GM19438 (cell line): ENCODE results near the gene RFX8.
A peak's percentile ranks its signal among the peaks of the same experiment; 100 is the strongest.

Source experiments
- ATAC-seq: cut with Tn5 transposase; IDR thresholded peaks from one replicate; pipeline ENCODE4 v1.9.1; 2021; ENCODE audit warnings: low read depth; ENCODE audit not compliant: unreplicated experiment

RFX8 gene

DNA sequence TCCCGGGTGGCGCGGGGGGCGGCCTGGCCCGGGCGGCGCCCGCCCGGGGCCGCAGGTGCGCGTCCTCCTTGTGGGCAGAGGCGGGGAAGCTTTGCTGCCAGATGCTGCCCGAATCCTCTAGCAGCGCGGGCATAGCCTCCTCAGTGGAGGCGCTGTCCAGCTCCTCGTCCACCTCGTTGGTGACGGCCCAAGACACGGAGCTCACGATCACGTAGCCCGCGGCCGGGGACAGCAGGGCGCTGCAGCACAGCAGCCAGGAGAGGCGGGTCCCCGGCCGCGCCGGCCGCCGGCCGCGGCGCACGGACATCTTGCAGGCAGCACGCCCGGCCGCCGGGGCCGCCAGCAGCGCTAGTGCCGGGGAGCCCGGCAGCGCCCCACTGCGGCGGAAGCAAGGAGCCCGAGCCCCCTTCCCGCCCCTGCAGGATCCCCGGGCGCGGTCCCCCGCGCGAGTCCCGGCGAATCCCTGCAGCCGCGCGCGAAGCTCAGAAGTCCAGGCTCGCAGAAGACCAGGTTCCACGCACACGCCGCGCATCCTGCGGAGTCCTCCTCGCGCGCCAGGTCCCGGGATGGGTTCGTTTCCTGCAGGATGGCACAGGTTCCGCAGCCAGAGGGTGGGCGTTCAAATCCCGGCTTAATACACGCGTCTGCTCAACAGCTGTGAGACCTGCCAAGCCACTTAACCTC is 87.6 kb downstream of the RFX8 start, which contains the start of gene CREG2:
Gene CREG2, minus strand, starts transcription at position 353 of the 684 bp plus-strand sequence. Its CDS starts 46 bp downstream, at position 307.
- no peak for ATAC-seq

DNA sequence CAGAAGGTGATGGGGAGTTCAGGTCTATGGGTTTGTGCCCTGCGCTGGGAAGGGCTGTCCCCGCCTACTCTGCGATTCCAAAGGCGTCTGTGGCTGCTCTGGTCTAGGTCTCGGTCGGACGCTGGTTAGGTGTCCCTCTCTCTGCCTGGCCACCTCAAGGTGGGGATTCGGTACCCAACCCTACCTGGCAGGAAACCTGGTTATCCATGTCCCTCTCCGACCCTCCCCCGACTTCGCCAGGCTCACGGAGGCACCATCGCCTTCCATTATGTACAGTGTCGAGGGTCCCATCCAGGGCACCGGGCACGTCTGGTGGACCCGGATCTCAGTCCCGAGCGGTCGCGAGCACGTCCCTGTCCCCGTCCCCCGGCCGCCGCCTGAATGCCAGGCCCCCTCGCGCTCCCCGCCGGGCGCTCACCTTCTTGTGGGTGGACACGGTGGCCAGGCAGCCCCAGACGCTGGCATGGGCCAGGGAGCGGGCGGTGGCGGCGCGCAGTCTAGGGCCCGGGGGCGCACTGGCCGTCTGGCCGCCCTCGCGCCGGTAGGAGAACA is 88.2 kb downstream of the RFX8 start:
- no peak for ATAC-seq

DNA sequence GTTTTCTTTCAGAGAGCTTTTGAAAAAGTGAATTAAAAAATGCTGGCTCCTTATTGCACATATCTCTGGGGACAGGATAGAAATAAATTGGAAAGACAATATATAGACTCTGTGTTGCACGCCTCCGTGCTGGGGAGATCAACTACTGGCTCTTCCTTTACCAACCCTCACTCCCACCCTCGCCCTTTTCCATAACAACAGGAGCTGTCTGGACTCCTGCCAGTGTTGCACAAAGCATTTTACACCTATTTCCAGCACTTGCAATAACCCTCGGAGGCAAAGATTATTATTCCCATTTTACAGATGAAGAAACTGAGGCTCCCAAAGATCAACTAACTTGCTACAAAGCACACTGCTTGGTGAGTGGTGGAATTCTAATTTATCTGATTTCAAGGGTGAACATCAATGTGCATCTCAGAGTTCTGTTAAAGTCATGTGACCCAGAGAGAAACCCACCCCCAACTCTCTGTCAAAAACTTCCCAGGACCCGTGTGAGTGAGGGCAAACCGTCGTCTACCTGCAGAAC is 91.8 kb downstream of the RFX8 start:
- ATAC-seq = no peak

DNA sequence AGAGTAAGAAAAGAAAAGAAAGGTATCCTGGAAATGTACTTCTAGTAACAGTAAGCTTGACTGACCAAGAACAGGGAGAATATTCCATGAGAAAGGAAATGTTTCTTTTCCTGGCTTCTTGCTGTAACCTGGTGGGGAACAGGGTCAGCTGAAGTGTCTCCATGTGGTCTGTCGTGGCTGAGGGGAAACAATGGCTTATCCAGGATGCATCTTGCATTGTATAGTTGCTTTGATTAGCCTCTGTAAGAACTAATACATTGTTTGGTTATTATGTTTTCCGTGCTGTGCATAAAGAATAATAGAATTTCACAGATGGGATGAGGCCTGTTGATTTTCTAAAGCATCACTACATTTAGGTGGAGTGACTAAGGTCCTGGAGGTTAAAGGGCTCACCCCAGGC is 92.5 kb downstream of the RFX8 start:
- ATAC-seq = no peak

DNA sequence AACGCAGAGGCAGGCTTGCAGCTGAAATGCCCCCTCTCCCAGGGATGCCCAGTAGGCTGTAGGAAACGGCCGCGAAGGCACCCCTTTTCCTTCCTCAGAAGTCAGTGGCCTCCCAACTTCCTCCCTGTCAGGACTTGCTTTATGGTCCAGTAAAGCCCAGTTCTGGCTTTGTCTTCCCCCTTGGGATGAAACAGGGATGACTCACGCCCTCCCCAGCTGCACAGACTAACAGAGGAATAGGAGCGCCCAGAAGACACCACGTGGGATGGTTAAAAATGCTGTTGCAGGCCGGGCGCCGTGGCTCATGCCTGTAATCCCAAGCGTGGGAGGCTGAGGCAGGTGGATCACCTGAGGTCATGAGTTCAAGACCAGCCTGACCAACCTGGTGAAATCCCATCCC is 94.5 kb downstream of the RFX8 start:
- no peak for ATAC-seq

DNA sequence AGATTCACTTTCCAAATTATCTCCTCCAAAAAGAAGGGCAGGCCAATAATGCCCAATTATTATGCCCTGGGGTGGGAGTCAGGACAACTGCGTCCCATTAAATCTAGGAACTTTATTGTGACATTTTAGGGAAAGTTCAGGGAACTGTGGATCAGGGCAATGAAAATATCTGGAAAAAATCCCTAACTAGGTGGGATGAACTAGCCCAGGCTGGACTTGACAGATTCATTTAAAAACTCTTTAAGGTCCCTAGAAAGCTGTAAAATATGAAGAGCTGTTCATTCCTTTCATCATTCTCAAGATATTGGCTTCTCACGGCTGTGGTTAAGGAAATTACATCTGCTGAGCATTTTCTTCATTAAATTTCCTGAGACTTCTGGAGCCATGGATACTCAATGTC is 95.8 kb downstream of the RFX8 start:
- no peak for ATAC-seq

DNA sequence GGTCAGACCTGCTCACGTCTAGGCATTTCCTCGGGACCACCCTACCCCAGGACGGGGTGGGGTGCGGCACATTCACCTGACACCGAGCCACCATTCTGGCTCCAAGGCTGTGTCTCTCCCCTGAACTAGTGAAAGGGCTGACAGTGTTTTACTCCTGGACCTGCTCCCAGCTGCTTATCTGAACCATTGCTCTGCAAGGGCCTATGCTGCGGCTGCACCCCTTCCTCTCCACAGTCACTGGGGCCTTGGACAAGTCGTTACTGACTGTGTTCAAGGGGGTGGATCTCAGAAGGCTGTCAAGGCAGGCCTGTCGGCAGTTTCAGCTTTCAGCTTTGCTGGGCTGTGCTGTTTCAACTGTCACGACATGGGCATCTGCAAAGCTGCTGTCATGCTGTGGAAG is 99.3 kb downstream of the RFX8 start:
- ATAC-seq = no peak

DNA sequence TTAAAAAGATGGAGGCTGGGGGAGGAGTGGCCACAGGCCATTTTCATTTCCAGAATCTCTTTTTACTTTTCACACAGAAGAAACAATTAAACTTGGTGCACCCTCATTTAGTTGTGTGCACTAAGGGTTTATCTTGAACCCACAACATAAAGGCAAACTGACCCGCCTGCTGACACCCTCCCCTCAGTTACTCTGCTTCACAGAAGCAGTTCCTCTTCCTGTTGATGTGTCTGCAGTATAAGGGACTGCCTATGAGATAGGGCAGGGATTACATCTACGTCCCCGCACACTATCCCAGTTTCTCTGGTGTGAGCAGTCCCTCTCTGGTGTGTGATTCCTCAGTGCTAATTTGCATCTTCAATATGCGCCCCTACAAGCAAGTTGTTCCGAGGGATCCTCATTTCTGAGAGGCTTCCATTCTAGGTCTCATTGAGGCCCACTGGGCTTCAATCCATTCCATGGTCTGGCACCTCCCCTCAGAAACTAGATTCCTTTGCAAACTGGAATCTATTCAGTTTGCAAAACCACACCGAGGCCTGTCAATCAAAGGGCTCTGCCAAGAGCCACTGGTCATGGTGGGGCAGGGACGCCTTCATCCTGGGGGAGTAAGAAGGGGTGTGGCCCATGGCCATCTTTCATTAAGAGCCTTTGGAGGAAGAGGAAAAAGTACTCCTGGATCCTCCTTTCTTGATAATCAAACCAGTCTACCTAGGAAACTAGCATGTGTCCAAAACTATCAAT is 99.9 kb downstream of the RFX8 start:
- ATAC-seq = no peak

DNA sequence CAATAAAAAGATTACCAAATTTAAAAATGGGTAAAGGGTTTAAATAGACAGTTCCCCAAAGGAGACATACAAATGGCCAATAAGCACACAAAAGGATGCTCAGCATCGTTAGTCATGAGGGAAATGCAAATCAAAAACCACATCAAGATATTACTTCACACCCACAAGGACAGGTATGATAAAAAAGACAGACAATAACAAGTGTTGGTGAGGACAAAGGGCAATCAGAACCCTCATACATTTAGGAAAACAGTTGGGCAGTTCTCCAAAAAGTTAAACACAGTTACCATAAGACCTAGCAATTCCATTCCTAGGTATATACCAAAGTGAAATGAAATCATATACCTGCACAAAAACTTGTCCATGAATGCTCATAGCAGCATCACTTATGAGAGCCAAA is 102.1 kb downstream of the RFX8 start:
- no peak for ATAC-seq

DNA sequence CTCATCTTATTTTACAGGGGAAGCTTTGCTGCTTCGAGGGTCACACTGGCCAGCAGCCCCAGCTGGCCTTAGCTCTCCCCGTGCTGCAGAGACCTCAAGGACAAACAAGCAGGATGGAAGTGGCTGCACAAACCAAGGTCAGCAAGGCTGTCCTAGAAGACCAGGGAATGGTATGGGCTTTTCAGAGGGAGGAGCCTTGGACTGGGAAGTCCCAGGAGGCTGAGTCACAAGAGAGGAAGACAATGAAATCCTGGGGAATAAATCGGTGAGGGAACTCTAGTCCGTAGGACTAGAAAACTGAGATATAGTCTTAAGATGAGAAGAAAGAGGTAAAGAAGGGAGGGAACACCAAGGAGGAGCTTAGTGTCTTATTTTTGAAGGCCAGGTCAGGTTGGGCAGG is 103.3 kb downstream of the RFX8 start:
- no peak for ATAC-seq

DNA sequence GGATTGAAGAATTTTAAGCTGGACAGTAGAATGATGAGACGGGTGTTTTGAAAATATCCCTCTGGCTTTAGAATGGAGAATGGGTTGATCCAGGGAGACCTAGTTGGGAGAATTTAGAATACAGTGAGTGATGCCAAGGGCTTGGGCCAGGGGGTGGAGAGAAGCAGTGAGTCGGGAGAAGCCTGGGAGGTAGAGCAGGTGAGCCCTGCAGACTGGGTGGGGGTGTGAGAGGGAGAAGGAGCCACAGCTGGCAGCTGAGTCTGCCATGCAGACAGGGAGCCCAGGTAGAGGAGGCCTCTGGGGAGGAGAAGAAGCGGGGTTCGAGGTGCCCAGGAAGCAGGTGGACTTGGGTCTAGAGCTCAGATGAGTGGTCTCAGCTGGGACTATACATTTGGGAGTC is 105.8 kb downstream of the RFX8 start:
- ATAC-seq = no peak

DNA sequence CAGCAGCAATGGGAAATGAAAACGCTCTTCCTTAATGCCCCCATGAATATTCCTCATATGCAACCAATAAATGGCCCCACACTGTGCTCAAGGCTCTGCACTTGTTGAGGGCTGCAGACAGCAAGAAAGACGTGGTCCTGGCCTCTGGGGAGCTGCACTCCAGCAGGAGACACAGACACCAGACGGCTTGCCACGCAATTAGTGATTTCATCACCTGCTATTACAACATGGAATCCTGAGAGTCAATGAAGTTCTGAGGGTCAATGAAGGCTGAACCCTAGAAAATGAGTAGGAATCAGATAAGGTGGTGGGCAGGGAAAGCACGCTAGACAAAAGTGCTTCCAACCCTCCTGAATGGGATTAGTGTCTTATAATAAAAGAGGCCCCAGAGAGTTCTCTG is 106.5 kb downstream of the RFX8 start:
- no peak for ATAC-seq

DNA sequence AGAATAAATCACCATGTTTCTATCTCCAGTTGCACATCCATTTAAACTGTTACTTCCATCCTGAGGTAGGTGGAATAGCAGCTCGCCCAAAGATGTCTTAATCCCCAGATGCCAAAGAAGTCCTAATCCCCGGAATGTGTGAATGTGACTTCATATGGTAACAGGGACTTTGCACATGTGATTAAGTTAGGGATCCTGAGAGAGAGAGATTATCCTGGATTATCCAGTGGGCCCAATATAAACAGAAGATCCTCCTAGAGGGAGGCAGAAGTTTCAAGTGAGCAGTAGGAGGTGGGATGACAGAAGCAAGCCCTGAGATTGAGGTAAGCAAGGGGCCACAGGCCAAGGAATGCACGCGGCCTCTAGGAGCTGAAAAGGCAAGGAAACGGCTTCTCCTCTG is 107.4 kb downstream of the RFX8 start:
- no peak for ATAC-seq

DNA sequence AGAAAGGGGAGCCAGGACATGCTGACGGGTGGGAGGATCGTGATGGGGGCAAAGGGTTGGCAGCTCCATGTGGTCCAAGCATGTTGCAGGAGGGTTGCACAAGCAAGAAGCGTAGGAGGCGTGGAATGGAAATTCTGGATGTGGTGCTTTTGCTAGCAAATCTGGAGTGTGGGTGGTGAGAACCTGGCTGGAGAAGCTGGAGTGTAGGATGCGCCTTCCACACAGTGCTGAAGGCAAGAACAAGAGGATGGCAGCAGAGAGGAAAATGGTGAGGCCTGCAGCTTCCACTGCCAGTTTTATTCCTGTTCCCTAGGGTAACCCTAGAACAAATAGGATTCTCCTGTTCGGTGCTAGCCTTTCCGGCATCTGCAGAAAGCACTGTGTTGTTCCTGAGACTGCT is 110.0 kb downstream of the RFX8 start:
- no peak for ATAC-seq

DNA sequence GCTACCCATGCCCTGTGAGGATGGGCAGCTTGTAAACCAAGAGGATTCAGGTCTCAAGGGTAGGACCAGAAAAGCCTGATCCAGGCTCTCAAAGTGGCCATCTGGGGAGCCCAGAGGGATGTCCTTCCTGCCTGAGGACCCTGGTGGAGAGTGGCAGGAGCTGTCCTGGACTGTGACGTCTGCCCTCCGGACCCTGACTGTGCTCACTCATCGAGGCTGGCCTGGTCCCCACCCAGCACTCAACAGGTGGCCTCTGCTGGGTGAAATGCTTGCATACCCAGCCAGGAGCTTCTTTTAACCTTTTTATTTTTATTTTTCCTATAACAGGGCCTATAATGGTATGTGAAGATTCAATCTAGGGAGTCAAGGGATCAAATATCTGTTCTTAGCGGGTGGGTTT is 112.1 kb downstream of the RFX8 start:
- no peak for ATAC-seq

DNA sequence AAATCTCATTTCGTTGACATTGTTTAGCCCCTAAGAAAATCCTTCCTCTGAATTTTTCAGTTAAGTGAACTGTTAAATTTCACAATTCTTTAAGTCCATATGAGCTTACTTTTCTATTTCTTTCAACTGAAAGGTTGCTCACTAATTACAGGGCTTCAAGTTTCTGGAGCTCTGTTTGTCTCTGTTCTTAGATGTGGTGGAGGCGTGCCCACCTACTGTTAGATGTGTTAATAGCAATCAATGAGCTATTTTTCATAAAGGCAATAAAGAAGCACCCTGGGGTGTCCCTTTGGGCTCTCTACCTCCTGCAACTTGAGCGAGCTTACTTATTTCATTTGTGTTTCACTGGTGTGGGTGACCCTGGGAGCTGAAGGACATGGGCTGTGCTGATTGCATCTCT is 112.6 kb downstream of the RFX8 start:
- no peak for ATAC-seq

DNA sequence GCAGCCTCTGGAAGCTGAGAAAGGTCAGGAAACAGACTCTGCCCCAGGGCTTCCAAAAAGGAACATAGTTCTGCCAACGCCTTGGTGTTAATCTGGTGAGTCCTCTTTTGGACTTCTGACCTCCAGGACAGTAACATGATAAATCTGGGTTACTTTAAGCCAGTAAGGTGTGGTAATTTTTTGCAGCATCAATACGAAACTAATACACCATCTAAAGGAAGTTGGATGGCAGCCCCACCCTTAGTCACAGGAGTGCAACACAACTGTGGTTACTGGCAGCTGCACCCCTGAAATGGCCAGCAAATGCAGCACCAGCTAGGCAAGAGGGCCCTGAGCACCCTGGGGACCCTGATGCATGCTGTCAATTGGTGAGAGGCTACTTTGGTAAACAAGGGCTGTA is 113.4 kb downstream of the RFX8 start:
- peak; percentile 68 for ATAC-seq

DNA sequence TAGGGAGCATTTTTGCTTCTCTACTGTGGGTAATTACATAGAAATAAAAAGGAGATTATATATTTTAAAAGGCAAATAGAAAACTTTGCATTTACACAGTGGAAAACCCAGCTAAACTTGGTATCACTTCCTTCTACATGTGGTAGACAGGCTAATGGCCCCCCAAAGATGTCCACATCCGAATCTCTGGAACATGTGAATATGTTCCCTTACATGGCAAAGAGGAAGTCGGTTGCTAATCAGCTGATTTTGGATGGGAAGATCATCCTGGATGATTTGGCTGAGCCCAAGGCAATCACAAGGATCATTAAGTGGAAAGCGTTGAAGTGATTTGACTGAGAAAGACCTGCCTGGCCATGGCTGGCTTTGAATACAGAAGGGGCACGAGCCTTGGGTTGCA is 113.8 kb downstream of the RFX8 start:
- no peak for ATAC-seq

DNA sequence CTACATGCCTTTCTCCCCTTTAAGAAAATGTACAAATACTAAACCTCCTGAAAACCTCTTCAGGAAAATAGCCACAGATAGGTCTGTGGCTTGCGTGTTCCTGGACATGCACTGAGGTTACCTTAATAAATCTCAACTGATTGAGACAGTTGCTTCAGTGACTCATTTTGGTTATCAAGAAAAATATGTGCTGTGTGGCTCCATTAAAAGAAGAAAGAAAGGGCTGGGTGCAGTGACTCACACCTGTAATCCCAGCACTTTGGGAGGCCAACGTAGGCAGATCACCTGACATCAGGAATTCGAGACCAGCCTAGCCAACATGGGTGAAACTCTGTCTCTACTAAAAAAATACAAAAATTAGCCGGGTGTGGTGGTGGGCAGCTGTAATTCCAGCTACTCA is 114.7 kb downstream of the RFX8 start:
- ATAC-seq = no peak

DNA sequence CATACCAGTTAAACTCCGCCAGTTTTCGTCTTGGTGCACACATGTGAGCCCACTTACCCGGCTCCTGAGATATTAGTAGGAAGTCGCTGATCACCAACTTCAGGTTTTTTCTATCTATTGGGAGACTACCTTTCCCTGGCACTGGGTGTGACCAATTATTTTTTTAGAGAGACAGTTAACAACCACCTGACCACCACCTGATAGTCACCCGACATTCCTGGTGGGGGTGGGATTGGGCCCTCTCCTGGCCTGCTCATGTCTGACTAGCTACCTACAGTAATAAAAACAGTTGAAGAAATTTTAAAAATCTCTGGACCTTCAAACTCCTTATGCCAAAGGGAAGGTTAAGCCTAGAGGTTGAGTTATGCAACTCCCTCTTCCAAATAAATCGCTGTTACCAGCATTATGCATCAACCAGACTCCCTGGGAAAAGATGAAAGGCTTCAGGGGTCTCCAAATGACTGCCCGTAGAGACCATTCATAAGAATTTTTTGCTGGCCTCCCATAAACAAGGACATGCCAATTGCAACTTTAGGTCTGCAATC is 115.4 kb downstream of the RFX8 start:
- no peak for ATAC-seq

DNA sequence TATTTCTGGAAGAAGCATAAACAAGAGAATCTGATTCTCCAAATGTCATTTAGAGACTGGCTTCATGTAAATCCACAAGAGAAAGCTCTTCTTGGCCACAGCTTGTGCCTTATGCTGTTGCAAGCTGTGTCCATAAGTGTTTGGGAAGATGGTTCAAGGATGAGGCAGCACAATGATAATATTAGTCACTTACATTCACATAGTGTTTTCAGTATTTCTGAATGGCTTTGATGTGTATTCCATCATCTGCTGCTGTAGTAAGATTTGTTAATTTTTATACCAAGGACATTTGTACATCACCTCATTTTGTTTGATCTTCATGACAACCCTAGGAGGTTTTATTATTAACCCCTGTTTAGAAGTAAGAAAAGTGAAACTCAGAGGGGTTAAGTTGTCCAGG is 117.5 kb downstream of the RFX8 start:
- ATAC-seq = no peak

DNA sequence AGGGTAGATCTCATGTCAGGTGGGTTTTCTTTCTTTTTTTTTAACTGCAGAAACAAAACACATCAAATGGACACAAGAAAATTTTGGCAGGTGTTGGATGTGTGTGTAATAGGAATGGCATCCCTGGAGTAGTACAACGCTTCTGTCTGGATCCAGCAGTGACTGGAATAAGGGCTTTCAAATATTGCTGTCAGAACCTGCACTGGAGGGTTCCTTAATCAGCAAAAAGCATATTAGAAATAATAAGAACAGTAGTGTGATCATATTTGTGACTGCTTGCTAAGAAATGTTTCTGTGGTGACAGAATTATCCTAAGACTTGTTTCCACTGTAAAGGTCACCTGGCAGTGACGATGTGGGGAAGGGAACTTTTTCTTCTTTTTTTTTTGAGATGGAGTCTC is 118.4 kb downstream of the RFX8 start:
- no peak for ATAC-seq
